HG02642 (cell line): ENCODE results near the gene NPRL2.

Source experiments
- ATAC-seq: cut with Tn5 transposase; IDR thresholded peaks from one replicate; pipeline ENCODE4 v1.9.1; 2021; ENCODE audit warnings: mild to moderate bottlenecking; ENCODE audit not compliant: unreplicated experiment, poor library complexity

NPRL2 gene

GRCh38 chr3:50374363-50375257 is 24.0 kb upstream of the NPRL2 start:
- ATAC-seq: no peak

- no peak for ATAC-seq
These were observed 22.8 kb upstream of the NPRL2 start for GRCh38 chr3:50373146-50374051.

- ATAC-seq: no peak
These were observed 21.8 kb upstream of the NPRL2 start for GRCh38 chr3:50372349-50372748.

- no peak for ATAC-seq
These were observed 20.6 kb upstream of the NPRL2 start for GRCh38 chr3:50371133-50371685.

GRCh38 chr3:50370594-50370993 is 20.0 kb upstream of the NPRL2 start:
- no peak for ATAC-seq

- no peak for ATAC-seq
These were observed 18.6 kb upstream of the NPRL2 start for GRCh38 chr3:50369012-50369670.

- ATAC-seq: no peak
These were observed 15.3 kb upstream of the NPRL2 start for GRCh38 chr3:50365842-50366220.

- ATAC-seq: peak; percentile 84
These were observed 14.7 kb upstream of the NPRL2 start for GRCh38 chr3:50365080-50365841.

- peak; percentile 1 for ATAC-seq
These were observed 14.1 kb upstream of the NPRL2 start for GRCh38 chr3:50364573-50365079.

- ATAC-seq: peak; percentile 10
These were observed 9.2 kb upstream of the NPRL2 start for GRCh38 chr3:50359760-50360110.

- peak; percentile 98 for ATAC-seq
These were observed 8.6 kb upstream of the NPRL2 start, which contains the start of gene TMEM115 for GRCh38 chr3:50358911-50359759. Gene TMEM115 (minus strand): TSS chr3:50359521. CDS start chr3:50359063, 458 bp downstream.

- no peak for ATAC-seq
These were observed 7.9 kb upstream of the NPRL2 start for GRCh38 chr3:50358355-50358910.

- no peak for ATAC-seq
These were observed 6.9 kb upstream of the NPRL2 start for GRCh38 chr3:50357481-50357880.

- ATAC-seq: no peak
These were observed 6.0 kb upstream of the NPRL2 start for GRCh38 chr3:50356553-50356952.

- no peak for ATAC-seq
These were observed 5.4 kb upstream of the NPRL2 start for GRCh38 chr3:50355829-50356552.

- no peak for ATAC-seq
These were observed 4.3 kb upstream of the NPRL2 start for GRCh38 chr3:50354850-50355249.

- no peak for ATAC-seq
These were observed 3.7 kb upstream of the NPRL2 start for GRCh38 chr3:50354186-50354764.
